Suprapubic skin (tissue), 3 donors: ENCODE results near the gene TUBB4B.

Source experiments
- EP300 ChIP-seq: sonication (generic); formaldehyde crosslinking; IDR thresholded peaks from one replicate; pipeline ENCODE4 v1.6.1; 2017; ENCODE audit warnings: antibody characterized with exemption
- TF ChIP-seq, protein P1 (sequence below), 2 donors: fragments of 200-600 bp in 1 of 2; fragments of 450-650 bp in 1 of 2; sonication (generic) in 1 of 2; IDR thresholded peaks; one replicate each; pipeline ENCODE4 v1.5.1; 2016 to 2019; ENCODE audit warnings: antibody characterized with exemption in 2 of 2, mild to moderate bottlenecking in 1 of 2, moderate library complexity in 1 of 2

DNA sequence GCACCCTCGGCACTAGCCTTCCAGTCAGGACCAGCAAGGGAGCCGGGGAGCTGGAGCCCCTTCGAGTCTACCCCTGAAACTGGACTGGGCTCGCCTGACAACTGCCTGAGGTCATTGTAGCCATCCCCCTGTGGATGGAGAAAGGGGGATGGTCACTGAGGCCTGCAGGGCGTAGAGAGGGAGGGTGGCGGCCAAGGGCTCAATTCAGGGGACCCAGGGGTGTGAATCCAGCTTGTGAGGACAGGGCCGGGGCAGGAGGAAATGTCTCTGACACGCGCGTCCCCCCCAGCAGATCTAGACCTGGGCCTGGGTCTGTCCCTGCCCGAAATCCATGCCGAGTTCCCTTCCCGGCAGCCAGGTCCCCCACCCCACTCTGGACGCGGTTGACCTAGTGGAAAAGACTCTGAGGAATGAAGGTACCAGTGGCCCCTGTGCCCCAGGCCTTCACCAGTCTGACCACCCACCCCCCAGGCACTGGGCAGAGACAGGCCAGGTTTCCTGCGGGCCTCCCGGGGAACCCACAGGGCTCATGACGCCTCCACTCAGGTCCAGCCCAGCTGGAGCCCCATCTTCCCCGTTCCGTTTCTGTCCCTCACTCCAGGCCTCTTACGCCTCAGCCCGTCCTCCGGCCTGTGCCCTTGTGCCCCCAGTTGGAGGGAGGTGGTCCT lies 9.6 kb upstream of the TUBB4B start:
- no peak for TF ChIP-seq EP300
- TF ChIP-seq, protein P1, sequence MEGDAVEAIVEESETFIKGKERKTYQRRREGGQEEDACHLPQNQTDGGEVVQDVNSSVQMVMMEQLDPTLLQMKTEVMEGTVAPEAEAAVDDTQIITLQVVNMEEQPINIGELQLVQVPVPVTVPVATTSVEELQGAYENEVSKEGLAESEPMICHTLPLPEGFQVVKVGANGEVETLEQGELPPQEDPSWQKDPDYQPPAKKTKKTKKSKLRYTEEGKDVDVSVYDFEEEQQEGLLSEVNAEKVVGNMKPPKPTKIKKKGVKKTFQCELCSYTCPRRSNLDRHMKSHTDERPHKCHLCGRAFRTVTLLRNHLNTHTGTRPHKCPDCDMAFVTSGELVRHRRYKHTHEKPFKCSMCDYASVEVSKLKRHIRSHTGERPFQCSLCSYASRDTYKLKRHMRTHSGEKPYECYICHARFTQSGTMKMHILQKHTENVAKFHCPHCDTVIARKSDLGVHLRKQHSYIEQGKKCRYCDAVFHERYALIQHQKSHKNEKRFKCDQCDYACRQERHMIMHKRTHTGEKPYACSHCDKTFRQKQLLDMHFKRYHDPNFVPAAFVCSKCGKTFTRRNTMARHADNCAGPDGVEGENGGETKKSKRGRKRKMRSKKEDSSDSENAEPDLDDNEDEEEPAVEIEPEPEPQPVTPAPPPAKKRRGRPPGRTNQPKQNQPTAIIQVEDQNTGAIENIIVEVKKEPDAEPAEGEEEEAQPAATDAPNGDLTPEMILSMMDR (IDR thresholded peaks at IDR 0.05), result no peak
